Neural cell (in vitro differentiated cells): Measurements from ENCODE around the gene SIL1. TPM values are rescaled to one million over a fixed set of nuclear protein-coding genes. Genes with fewer than 3 reads are reported as not detected.

Source experiments
- H2AFZ ChIP-seq: fragments of 200-600, 300-800 bp; sonication (generic), shearing (Covaris generic); 2 replicates; pipeline ENCODE4 v1.6.0; 2014; ENCODE audit warnings: low read depth, mild to moderate bottlenecking, antibody characterized with exemption, low read length, moderate library complexity
- H3F3A ChIP-seq: fragments of 200-600 bp; shearing (Covaris generic); 2 replicates; pipeline ENCODE4 v1.6.1; 2016; ENCODE audit warnings: mild to moderate bottlenecking, moderate library complexity, mixed read lengths, antibody characterized with exemption, low read length; ENCODE audit not compliant: insufficient read depth, poor library complexity, severe bottlenecking
- H3K27ac ChIP-seq: fragments of 200-600, 300-800 bp; sonication (generic), shearing (Covaris generic); 2 replicates; pipeline ENCODE4 v1.5.1; 2014; ENCODE audit warnings: mild to moderate bottlenecking, low read length, moderate library complexity
- H3K27me3 ChIP-seq: fragments of 300-800, 200-600 bp; sonication (generic), shearing (Covaris generic); 2 replicates; pipeline ENCODE4 v1.6.0; 2014; ENCODE audit warnings: mild to moderate bottlenecking, low read depth, low read length, moderate library complexity; ENCODE audit not compliant: insufficient read depth
- H3K36me3 ChIP-seq: fragments of 300-800, 200-600 bp; sonication (generic), shearing (Covaris generic); 2 replicates; pipeline ENCODE4 v1.5.1; 2014; ENCODE audit warnings: mild to moderate bottlenecking, antibody characterized with exemption, low read length, moderate library complexity; ENCODE audit not compliant: insufficient read depth
- H3K4me2 ChIP-seq: fragments of 300-800, 200-600 bp; sonication (generic), shearing (Covaris generic); 2 replicates; pipeline ENCODE4 v1.6.0; 2014; ENCODE audit warnings: mild to moderate bottlenecking, low read length
- H3K4me3 ChIP-seq: fragments of 300-800, 200-600 bp; sonication (generic), shearing (Covaris generic); 2 replicates; pipeline ENCODE4 v1.5.1; 2014; ENCODE audit warnings: mild to moderate bottlenecking, low read length, moderate library complexity
- H3K79me2 ChIP-seq: fragments of 200-600 bp; shearing (Covaris generic); replicated peaks from 2 replicates; pipeline ENCODE4 v1.6.0; 2014; ENCODE audit warnings: mild to moderate bottlenecking, low read length, moderate library complexity; ENCODE audit not compliant: insufficient read depth
- H3K9ac ChIP-seq: fragments of 300-800, 200-600 bp; sonication (generic), shearing (Covaris generic); 2 replicates; pipeline ENCODE4 v1.6.1; 2016; ENCODE audit warnings: mild to moderate bottlenecking, low read length, mixed read lengths
- H3K9me2 ChIP-seq: fragments of 200-600 bp; shearing (Covaris generic); 2 replicates; pipeline ENCODE4 v1.6.1; 2016; ENCODE audit warnings: mild to moderate bottlenecking, low read length, mixed read lengths; ENCODE audit not compliant: insufficient read depth
- H3K9me3 ChIP-seq: fragments of 200-600, 300-800 bp; sonication (generic), shearing (Covaris generic); 2 replicates; pipeline ENCODE4 v1.6.1; 2016; ENCODE audit warnings: mild to moderate bottlenecking, mixed run types, low read length, moderate library complexity, mixed read lengths
- H4K20me1 ChIP-seq: fragments of 200-600 bp; shearing (Covaris generic); 2 replicates; pipeline ENCODE4 v1.6.1; 2016; ENCODE audit warnings: mild to moderate bottlenecking, mixed run types; ENCODE audit not compliant: insufficient read depth
- EP300 ChIP-seq: fragments of 450-650 bp; conservative IDR thresholded peaks from 2 replicates; pipeline ENCODE4 v1.6.1; 2014; ENCODE audit warnings: antibody characterized with exemption, mild to moderate bottlenecking, moderate library complexity; ENCODE audit not compliant: poor library complexity, severe bottlenecking
- EZH2 ChIP-seq: fragments of 200-600, 300-800 bp; shearing (Covaris generic), sonication (generic); IDR thresholded peaks from 2 replicates; pipeline ENCODE4 v1.6.1; 2014; ENCODE audit warnings: antibody characterized with exemption, low read length, borderline replicate concordance, mild to moderate bottlenecking; ENCODE audit not compliant: insufficient read depth, poor library complexity, severe bottlenecking
- MXI1 ChIP-seq: fragments of 450-650 bp; conservative IDR thresholded peaks from 2 replicates; pipeline ENCODE4 v1.6.1; 2014; ENCODE audit warnings: antibody characterized with exemption, mild to moderate bottlenecking; ENCODE audit not compliant: poor library complexity, severe bottlenecking
- POLR2AphosphoS5 ChIP-seq: IDR thresholded peaks from 2 replicates; pipeline ENCODE4 v1.6.1; 2012
- RAD21 ChIP-seq: fragments of 450-650 bp; conservative IDR thresholded peaks from 2 replicates; pipeline ENCODE4 v1.6.1; 2014; ENCODE audit warnings: antibody characterized with exemption, mild to moderate bottlenecking, moderate library complexity
- SMC3 ChIP-seq: fragments of 450-650 bp; conservative IDR thresholded peaks from 2 replicates; pipeline ENCODE4 v1.6.1; 2014; ENCODE audit warnings: antibody characterized with exemption, mild to moderate bottlenecking, moderate library complexity; ENCODE audit not compliant: poor library complexity
- TAF1 ChIP-seq: IDR thresholded peaks from 2 replicates; pipeline ENCODE4 v1.6.1; 2012; ENCODE audit warnings: low read depth
- polyA plus RNA-seq: library from polyadenylated mRNA; depleted of rRNA; stranded (reverse); fragments of >200 nt; gene quantifications from 2 replicates; pipeline ENCODE4 v1.2.3, GENCODE V29; 2014
- TF ChIP-seq, protein P1 (sequence below): IDR thresholded peaks from 2 replicates; pipeline ENCODE4 v1.6.1; 2012; ENCODE audit warnings: borderline replicate concordance
- TF ChIP-seq, protein P2 (sequence below): fragments of 450-650 bp; IDR thresholded peaks from 2 replicates; pipeline ENCODE4 v1.5.1; 2014; ENCODE audit warnings: antibody characterized with exemption, mild to moderate bottlenecking, moderate library complexity; ENCODE audit not compliant: poor library complexity, severe bottlenecking

Gene SIL1
- polyA plus RNA-seq, 1 donor from 2014 or later: 4.7 TPM

DNA sequence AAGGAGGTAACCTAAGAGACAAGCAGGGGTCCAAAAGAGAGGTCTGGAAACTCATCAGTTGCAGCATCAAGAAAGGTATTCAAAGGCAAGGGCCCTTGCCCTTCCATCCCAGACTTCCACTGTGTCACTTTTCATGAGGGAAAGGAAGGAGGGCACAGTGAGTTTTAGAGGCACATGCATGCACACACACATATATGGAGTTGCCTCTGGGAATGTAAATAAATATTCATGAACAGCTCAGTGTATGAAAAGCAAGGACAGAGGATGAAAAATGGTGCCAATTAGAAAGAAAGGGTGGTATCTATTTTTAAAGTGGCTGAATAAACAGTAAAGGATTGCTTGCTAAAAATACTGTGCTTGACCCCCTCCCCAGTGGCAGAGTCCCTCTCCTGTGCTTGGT, 217.7 kb downstream of the SIL1 start:
- TF ChIP-seq, protein P1, sequence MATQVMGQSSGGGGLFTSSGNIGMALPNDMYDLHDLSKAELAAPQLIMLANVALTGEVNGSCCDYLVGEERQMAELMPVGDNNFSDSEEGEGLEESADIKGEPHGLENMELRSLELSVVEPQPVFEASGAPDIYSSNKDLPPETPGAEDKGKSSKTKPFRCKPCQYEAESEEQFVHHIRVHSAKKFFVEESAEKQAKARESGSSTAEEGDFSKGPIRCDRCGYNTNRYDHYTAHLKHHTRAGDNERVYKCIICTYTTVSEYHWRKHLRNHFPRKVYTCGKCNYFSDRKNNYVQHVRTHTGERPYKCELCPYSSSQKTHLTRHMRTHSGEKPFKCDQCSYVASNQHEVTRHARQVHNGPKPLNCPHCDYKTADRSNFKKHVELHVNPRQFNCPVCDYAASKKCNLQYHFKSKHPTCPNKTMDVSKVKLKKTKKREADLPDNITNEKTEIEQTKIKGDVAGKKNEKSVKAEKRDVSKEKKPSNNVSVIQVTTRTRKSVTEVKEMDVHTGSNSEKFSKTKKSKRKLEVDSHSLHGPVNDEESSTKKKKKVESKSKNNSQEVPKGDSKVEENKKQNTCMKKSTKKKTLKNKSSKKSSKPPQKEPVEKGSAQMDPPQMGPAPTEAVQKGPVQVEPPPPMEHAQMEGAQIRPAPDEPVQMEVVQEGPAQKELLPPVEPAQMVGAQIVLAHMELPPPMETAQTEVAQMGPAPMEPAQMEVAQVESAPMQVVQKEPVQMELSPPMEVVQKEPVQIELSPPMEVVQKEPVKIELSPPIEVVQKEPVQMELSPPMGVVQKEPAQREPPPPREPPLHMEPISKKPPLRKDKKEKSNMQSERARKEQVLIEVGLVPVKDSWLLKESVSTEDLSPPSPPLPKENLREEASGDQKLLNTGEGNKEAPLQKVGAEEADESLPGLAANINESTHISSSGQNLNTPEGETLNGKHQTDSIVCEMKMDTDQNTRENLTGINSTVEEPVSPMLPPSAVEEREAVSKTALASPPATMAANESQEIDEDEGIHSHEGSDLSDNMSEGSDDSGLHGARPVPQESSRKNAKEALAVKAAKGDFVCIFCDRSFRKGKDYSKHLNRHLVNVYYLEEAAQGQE: no peak
- TF ChIP-seq TAF1: no peak
- no peak for TF ChIP-seq RAD21
- no peak for TF ChIP-seq MXI1
- TF ChIP-seq EP300: no peak
- TF ChIP-seq EZH2: no peak
- no peak for TF ChIP-seq POLR2AphosphoS5
- TF ChIP-seq, protein P2, sequence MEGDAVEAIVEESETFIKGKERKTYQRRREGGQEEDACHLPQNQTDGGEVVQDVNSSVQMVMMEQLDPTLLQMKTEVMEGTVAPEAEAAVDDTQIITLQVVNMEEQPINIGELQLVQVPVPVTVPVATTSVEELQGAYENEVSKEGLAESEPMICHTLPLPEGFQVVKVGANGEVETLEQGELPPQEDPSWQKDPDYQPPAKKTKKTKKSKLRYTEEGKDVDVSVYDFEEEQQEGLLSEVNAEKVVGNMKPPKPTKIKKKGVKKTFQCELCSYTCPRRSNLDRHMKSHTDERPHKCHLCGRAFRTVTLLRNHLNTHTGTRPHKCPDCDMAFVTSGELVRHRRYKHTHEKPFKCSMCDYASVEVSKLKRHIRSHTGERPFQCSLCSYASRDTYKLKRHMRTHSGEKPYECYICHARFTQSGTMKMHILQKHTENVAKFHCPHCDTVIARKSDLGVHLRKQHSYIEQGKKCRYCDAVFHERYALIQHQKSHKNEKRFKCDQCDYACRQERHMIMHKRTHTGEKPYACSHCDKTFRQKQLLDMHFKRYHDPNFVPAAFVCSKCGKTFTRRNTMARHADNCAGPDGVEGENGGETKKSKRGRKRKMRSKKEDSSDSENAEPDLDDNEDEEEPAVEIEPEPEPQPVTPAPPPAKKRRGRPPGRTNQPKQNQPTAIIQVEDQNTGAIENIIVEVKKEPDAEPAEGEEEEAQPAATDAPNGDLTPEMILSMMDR: no peak
- TF ChIP-seq SMC3: no peak
- no peak overlapping the region for H3K27ac ChIP-seq
- H3K27me3 ChIP-seq: no peaks in the 10 kb centered on the region

DNA sequence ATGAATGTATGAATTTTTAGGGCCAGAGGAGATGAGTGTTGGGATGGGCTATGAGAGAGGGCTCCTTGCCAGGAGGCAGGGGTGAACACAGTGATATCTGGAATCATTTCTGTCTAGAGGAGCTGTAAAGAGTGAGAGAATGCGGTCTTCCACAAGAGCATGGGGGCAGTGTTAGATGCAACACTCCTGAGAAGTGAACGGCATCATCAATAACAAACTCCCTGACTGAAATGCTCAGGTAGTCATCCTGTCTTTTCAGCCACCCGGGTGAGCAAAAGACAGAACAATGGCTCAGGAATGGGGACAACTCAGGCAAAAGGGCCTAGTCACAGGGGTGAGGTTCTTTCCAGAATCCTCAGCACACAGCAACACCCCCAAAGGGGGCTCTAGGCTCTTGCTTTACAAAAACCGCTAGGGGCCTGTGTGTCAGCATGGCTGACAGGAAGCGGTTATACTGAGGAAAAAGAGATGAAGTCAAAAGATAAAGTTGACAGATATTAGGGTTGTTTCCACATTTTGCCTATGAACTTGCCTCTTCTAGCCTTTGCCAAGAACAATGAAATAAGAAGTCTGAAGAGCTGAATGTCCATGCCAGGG, 218.4 kb downstream of the SIL1 start:
- no peak for TF ChIP-seq SMC3
- no peak for TF ChIP-seq MXI1
- TF ChIP-seq, protein P1: no peak
- no peak for TF ChIP-seq TAF1
- TF ChIP-seq POLR2AphosphoS5: no peak
- Histone ChIP-seq H3K79me2 (no peaks in the 10 kb centered on the region), H4K20me1 (no peaks in the 10 kb centered on the region), H3K4me2 (no peak overlapping the region), H3K4me3 (no peak overlapping the region), H3K27me3 (no peaks in the 10 kb centered on the region), H3K9me3 (no peaks in the 10 kb centered on the region), H3K9ac (no peak overlapping the region), H2AFZ (no peak overlapping the region), H3F3A (no peaks in the 10 kb centered on the region), H3K27ac (no peak overlapping the region), H3K36me3 (no peaks in the 10 kb centered on the region), H3K9me2 (no peaks in the 10 kb centered on the region)

More for the DNA sequence above, 217.7 kb downstream of the SIL1 start:
- H3K36me3 ChIP-seq: no peaks in the 10 kb centered on the region
- H3F3A ChIP-seq: no peaks in the 10 kb centered on the region
- H3K4me2 ChIP-seq: no peak overlapping the region
- no peak overlapping the region for H2AFZ ChIP-seq
- no peak overlapping the region for H3K4me3 ChIP-seq
- no peaks in the 10 kb centered on the region for H3K9me2 ChIP-seq
- H3K9ac ChIP-seq: no peak overlapping the region
- no peaks in the 10 kb centered on the region for H3K79me2 ChIP-seq
- no peaks in the 10 kb centered on the region for H4K20me1 ChIP-seq
- no peaks in the 10 kb centered on the region for H3K9me3 ChIP-seq
